Peyer's patch (tissue), 4 donors: Measurements from ENCODE around the gene CYP51A1.

ENCODE experiments used
- POLR2A ChIP-seq, 2 donors: fragments of 450-650 bp; IDR thresholded peaks; one replicate each; pipeline ENCODE4 v1.5.1; 2017; ENCODE audit warnings: antibody characterized with exemption in 2 of 2, mild to moderate bottlenecking in 2 of 2, moderate library complexity in 2 of 2
- TF ChIP-seq, protein P1 (sequence below), 6 experiments: fragments of 450-650 bp in 4 of 6; fragments of 200-600 bp in 2 of 6; sonication (generic) in 1 of 6; IDR thresholded peaks; one replicate each; pipeline ENCODE4 v1.5.1; 2017 to 2019; ENCODE audit warnings: antibody characterized with exemption in 6 of 6, mild to moderate bottlenecking in 3 of 6, moderate library complexity in 1 of 6

DNA sequence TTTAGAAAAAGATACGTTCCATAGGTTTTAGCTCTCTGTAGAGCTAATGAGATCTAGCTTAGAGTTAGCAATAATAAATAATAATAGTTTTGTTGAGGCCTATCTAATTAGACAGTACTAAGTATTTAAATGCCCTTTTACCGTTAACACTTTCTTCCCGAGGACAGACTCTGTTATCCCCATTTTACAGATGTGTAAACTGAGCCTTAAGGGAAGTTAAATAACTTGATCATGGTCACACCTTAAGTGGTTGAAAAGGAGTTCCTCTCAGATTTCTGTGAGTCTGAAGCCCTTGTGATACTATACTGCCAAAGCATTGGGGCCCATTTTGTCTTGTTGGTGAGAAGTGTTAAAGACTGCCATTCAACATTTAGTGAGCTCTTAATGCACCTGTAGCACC, 61.6 kb downstream of the CYP51A1 start:
- TF ChIP-seq, protein P1, sequence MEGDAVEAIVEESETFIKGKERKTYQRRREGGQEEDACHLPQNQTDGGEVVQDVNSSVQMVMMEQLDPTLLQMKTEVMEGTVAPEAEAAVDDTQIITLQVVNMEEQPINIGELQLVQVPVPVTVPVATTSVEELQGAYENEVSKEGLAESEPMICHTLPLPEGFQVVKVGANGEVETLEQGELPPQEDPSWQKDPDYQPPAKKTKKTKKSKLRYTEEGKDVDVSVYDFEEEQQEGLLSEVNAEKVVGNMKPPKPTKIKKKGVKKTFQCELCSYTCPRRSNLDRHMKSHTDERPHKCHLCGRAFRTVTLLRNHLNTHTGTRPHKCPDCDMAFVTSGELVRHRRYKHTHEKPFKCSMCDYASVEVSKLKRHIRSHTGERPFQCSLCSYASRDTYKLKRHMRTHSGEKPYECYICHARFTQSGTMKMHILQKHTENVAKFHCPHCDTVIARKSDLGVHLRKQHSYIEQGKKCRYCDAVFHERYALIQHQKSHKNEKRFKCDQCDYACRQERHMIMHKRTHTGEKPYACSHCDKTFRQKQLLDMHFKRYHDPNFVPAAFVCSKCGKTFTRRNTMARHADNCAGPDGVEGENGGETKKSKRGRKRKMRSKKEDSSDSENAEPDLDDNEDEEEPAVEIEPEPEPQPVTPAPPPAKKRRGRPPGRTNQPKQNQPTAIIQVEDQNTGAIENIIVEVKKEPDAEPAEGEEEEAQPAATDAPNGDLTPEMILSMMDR (IDR thresholded peaks at IDR 0.05): no peak
- TF ChIP-seq POLR2A (IDR thresholded peaks at IDR 0.05): no peak
